ENCODE data around the gene IL17RE.
"Not testable (repeated sequence)": the region's sequence is repeated elsewhere in the genome, so short reads cannot be mapped to it uniquely, and the experiment has no call there.

The IL17RE gene

GRCh38 chr3:9930804-9931418, 28.3 kb downstream of the IL17RE start:
- ATAC-seq (no peak), DNase-seq (no peak)
- H3K4me1 Mint-ChIP-seq = peaks cover 35% of the 10 kb centered on the region
- H3K27ac Mint-ChIP-seq = no peak overlapping the region
- H3K4me3 Mint-ChIP-seq = no peak overlapping the region
- no peaks in the 10 kb centered on the region for H3K27me3 Mint-ChIP-seq
- H3K9me3 Mint-ChIP-seq = no peaks in the 10 kb centered on the region
- peaks cover 7% of the 10 kb centered on the region for H3K36me3 Mint-ChIP-seq (ENCODE audit: low read depth)

GRCh38 chr3:9932535-9932842, 29.8 kb downstream of the IL17RE start:
- ATAC-seq = no peak
- Mint-ChIP-seq H3K27ac (peak overlapping the region; percentile 91), H3K4me1 (peaks cover 35% of the 10 kb centered on the region), H3K4me3 (peak overlapping the region; percentile 89), H3K36me3 (ENCODE audit: low read depth) (peaks cover 7% of the 10 kb centered on the region), H3K27me3 (no peaks in the 10 kb centered on the region), H3K9me3 (no peaks in the 10 kb centered on the region)
- no peak for DNase-seq

GRCh38 chr3:9932843-9933560, 30.4 kb downstream of the IL17RE start:
- peak; percentile 88 for ATAC-seq
- peaks cover 7% of the 10 kb centered on the region for H3K36me3 Mint-ChIP-seq (ENCODE audit: low read depth)
- DNase-seq = peak; percentile 90
- H3K4me3 Mint-ChIP-seq = peak overlapping the region; percentile 89
- peaks cover 35% of the 10 kb centered on the region for H3K4me1 Mint-ChIP-seq
- peak overlapping the region; percentile 91 for H3K27ac Mint-ChIP-seq
- no peaks in the 10 kb centered on the region for H3K27me3 Mint-ChIP-seq
- H3K9me3 Mint-ChIP-seq = no peaks in the 10 kb centered on the region

- H3K27me3 Mint-ChIP-seq = no peaks in the 10 kb centered on the region
- peak within 1 kb of the TSS; percentile 91 for H3K27ac Mint-ChIP-seq
- H3K4me1 Mint-ChIP-seq = peaks cover 35% of the 10 kb centered on the region
- ATAC-seq (peak; percentile 84), DNase-seq (peak; percentile 97)
- H3K36me3 Mint-ChIP-seq (ENCODE audit: low read depth) = peaks cover 7% of the 10 kb centered on the region
- H3K9me3 Mint-ChIP-seq = no peaks in the 10 kb centered on the region
- H3K4me3 Mint-ChIP-seq = peak within 1 kb of the TSS; percentile 89
These were observed 31.1 kb downstream of the IL17RE start, which contains the start of gene CRELD1 for GRCh38 chr3:9933561-9934234. Gene CRELD1 (plus strand): TSS chr3:9933834. CDS start chr3:9934439, 605 bp downstream.

- peaks cover 7% of the 10 kb centered on the region for H3K36me3 Mint-ChIP-seq (ENCODE audit: low read depth)
- no peaks in the 10 kb centered on the region for H3K9me3 Mint-ChIP-seq
- peaks cover 35% of the 10 kb centered on the region for H3K4me1 Mint-ChIP-seq
- DNase-seq (no peak), ATAC-seq (no peak)
- no peaks in the 10 kb centered on the region for H3K27me3 Mint-ChIP-seq
- peak overlapping the region; percentile 91 for H3K27ac Mint-ChIP-seq
- H3K4me3 Mint-ChIP-seq = peak overlapping the region; percentile 89
These were observed 31.6 kb downstream of the IL17RE start for GRCh38 chr3:9934235-9934621.

GRCh38 chr3:9934993-9935392, 32.3 kb downstream of the IL17RE start:
- no peak for ATAC-seq
- Mint-ChIP-seq H3K4me1 (peaks cover 35% of the 10 kb centered on the region), H3K27ac (peak overlapping the region; percentile 48), H3K36me3 (ENCODE audit: low read depth) (peaks cover 7% of the 10 kb centered on the region), H3K9me3 (no peaks in the 10 kb centered on the region), H3K27me3 (no peaks in the 10 kb centered on the region), H3K4me3 (peak overlapping the region; percentile 89)
- no peak for DNase-seq

DNA sequence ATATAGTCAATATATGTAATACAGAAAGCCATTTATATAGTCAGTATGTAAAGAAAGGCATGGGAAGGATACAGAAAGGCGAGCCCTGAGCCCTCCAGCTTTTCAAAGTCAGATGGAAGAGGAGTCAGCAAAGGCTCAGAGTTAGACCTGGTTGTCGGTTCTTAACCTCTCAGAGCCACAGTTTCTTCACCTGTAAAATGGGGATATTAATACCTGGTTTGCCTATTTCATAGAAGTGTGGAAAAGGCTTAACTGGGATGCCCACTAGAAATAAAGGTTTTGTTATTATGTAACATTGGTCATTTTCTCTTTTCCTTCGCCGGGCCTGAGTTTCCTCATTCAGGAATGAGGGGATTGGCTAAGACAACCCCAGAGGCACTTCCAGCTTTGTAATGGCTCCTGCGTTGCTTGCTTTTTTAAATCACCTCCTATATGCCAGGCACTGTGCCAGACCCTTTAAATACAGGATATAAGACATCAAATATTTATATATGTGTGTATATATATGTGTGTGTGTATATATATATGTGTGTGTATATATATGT, 33.4 kb downstream of the IL17RE start:
- ATAC-seq = no peak
- H3K36me3 Mint-ChIP-seq (ENCODE audit: low read depth) = peaks cover 7% of the 10 kb centered on the region
- H3K9me3 Mint-ChIP-seq = no peaks in the 10 kb centered on the region
- peak overlapping the region; percentile 37 for H3K27ac Mint-ChIP-seq
- H3K4me3 Mint-ChIP-seq = no peak overlapping the region
- H3K4me1 Mint-ChIP-seq = peaks cover 35% of the 10 kb centered on the region
- no peaks in the 10 kb centered on the region for H3K27me3 Mint-ChIP-seq
- no peak for DNase-seq

GRCh38 chr3:9937486-9938238, 35.0 kb downstream of the IL17RE start:
- peaks cover 24% of the 10 kb centered on the region for H3K4me1 Mint-ChIP-seq
- peaks cover 9% of the 10 kb centered on the region for H3K36me3 Mint-ChIP-seq (ENCODE audit: low read depth)
- H3K27ac Mint-ChIP-seq = no peak overlapping the region
- ATAC-seq (no peak), DNase-seq (no peak)
- no peaks in the 10 kb centered on the region for H3K9me3 Mint-ChIP-seq
- H3K4me3 Mint-ChIP-seq = no peak overlapping the region
- H3K27me3 Mint-ChIP-seq = no peaks in the 10 kb centered on the region

DNA sequence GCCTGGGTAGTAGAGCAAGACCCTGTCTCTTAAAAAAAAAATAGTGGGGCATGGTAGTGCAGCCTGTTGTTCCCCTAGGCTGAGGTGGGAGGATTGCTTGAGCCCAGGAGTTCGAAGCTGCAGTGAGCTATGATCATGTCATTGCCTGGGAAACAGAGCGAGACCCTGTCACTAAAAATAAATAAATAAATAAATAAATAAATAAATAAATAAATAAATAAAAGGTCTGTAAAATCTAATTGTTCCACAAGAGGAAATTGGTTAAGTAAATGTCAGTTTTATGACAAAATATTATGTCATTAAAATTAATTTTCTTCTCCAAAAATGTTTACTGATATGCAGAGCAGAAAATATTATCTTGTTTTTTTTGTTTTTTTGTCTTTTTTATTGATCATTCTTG, 36.3 kb downstream of the IL17RE start:
- DNase-seq = no peak
- Mint-ChIP-seq H3K4me1 (peaks cover 19% of the 10 kb centered on the region), H3K27me3 (no peaks in the 10 kb centered on the region), H3K36me3 (ENCODE audit: low read depth) (peaks cover 9% of the 10 kb centered on the region), H3K4me3 (no peak overlapping the region), H3K9me3 (no peaks in the 10 kb centered on the region), H3K27ac (no peak overlapping the region)
- no peak for ATAC-seq

DNA sequence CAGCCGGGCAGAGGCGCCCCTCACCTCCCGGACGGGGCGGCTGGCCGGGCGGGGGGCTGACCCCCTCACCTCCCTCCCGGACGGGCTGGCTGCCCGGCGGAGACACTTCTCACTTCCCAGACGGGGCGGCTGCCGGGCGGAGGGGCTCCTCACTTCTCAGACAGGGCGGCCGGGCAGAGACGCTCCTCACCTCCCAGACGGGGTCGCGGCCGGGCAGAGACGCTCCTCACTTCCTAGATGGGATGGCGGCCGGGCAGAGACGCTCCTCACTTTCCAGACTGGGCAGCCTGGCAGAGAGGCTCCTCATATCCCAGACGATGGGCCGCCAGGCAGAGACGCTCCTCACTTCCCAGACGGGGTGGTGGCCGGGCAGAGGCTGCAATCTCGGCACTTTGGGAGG, 37.3 kb downstream of the IL17RE start:
- not testable (repeated sequence) for H3K36me3 Mint-ChIP-seq (ENCODE audit: low read depth); H3K4me3 Mint-ChIP-seq; H3K27me3 Mint-ChIP-seq

DNA sequence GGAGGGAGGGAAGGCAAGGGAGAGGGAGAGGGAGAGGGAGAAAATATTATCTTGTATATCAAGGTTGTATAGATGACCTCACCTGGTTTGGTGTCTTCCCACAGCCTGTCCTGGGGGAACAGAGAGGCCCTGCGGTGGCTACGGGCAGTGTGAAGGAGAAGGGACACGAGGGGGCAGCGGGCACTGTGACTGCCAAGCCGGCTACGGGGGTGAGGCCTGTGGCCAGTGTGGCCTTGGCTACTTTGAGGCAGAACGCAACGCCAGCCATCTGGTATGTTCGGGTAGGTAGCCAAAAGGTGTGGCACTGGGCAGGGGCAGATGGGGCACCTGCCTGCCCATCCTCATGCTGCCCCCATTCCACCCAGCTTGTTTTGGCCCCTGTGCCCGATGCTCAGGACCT, 38.1 kb downstream of the IL17RE start:
- Mint-ChIP-seq H3K27ac (no peak overlapping the region), H3K36me3 (ENCODE audit: low read depth) (peaks cover 2% of the 10 kb centered on the region), H3K9me3 (no peaks in the 10 kb centered on the region), H3K27me3 (no peaks in the 10 kb centered on the region), H3K4me3 (no peak overlapping the region), H3K4me1 (peaks cover 3% of the 10 kb centered on the region)
- DNase-seq (no peak), ATAC-seq (no peak)

More for the DNA sequence above, 37.3 kb downstream of the IL17RE start:
- not testable (repeated sequence) for H3K4me1 Mint-ChIP-seq, H3K9me3 Mint-ChIP-seq, DNase-seq, ATAC-seq, H3K27ac Mint-ChIP-seq

GRCh38 chr3:9942164-9942563, 39.5 kb downstream of the IL17RE start:
- Mint-ChIP-seq H3K4me3 (no peak overlapping the region), H3K4me1 (peaks cover 4% of the 10 kb centered on the region), H3K36me3 (ENCODE audit: low read depth) (peaks cover 2% of the 10 kb centered on the region), H3K27me3 (no peaks in the 10 kb centered on the region), H3K27ac (no peak overlapping the region), H3K9me3 (no peaks in the 10 kb centered on the region)
- ATAC-seq (no peak), DNase-seq (no peak)

- no peaks in the 10 kb centered on the region for H3K27me3 Mint-ChIP-seq
- no peak overlapping the region for H3K27ac Mint-ChIP-seq
These were observed 40.5 kb downstream of the IL17RE start for GRCh38 chr3:9942934-9943690.

GRCh38 chr3:9944271-9944670, 41.6 kb downstream of the IL17RE start:
- Mint-ChIP-seq H3K27ac (no peak overlapping the region), H3K4me3 (no peak overlapping the region), H3K36me3 (ENCODE audit: low read depth) (peaks cover 2% of the 10 kb centered on the region), H3K9me3 (no peaks in the 10 kb centered on the region), H3K27me3 (no peaks in the 10 kb centered on the region), H3K4me1 (peaks cover 4% of the 10 kb centered on the region)
- no peak for DNase-seq
- no peak for ATAC-seq

More at GRCh38 chr3:9942934-9943690, 40.5 kb downstream of the IL17RE start:
- Mint-ChIP-seq H3K4me3 (no peak overlapping the region), H3K9me3 (no peaks in the 10 kb centered on the region), H3K36me3 (ENCODE audit: low read depth) (peaks cover 2% of the 10 kb centered on the region), H3K4me1 (peaks cover 4% of the 10 kb centered on the region)
- ATAC-seq = no peak
- no peak for DNase-seq
